Activated CD8-positive, alpha-beta memory T cell treated with anti-CD3 and anti-CD28 coated beads for 24 hours (primary cell): ENCODE data around the gene SH3BP2.

Source experiments
- DNase-seq: peaks from one replicate; pipeline ENCODE4 v3.0.0-alpha.2; 2020

The SH3BP2 gene

DNA sequence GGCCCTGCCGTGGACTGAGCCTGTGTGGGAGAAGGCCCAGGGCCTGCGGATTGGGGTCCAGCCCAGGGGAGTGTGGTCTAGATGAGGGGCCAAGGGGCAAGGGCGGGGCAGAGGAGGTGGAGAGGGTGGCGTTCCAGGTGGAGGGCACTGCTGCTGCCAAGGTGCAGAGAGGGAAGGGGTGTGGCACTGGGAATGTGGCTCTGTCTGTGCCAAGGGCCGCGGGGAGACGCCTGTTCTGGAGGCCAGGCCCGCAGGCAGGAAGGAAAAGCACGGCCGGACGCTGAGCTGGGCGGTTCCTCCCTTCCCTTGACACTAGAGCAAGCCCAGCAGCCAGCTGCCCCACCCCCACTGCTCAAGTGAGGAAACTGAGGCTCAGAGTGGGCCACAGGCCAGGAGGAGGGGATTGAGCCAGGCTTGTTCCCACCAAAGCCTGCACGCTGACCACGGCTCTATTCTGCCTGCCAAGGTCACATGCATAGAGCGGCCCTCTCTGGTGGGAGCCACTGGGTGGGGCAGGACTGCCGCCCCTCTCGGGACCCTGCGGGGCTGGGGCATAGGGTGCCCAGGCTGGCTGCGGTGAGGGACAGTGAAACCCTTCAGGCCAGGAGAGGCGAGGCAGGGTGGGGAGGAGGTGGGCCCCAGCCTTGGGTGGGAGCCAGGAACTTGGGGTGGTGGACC lies 13.0 kb downstream of the SH3BP2 start:
- no peak for DNase-seq

DNA sequence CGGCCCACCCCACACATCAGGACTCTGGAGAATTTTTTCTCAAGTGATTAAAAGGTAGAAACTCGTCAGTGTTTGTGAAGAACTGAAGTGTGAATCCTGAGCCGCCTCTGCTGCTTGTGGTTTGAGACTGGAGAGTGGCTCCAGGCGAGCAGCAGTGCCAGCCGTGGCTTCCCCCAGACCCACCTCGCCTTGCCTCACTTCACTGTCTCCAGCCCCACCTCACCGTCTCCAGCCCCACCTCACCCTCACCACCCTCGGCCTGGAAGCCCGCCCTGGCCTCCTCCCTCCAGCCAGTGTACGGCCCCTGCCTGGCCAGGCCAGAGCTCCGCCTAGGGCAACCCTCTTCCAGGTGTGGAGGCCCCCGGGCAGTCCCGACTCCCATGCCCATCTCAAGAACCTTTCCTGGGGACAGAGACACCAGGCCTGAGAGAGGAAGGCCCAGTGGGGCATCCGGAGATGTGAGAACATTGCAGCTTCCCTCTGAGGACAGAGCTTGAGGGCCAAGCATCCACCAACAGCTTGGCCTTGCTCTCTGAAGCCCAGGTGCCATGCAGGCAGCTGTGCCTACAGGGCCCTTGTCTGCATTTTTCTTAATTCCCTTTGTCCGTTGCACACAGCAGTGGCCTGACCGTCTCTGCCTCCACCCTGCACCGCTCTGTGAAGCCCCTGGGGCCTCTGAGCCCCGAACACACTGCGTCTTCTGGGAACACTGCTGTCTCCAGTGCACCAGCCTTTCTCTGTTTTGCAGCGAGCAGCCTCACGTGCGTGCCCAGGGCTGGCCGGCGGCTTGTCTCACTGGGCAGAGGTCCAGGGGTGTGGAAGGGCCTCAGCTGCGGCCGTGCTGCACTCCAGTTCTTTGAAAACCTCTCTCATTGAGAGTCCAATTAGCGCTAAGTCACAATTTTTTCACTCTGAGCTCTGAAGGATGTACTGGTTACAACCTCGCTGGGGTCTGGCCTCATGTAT lies 13.8 kb downstream of the SH3BP2 start:
- no peak for DNase-seq

DNA sequence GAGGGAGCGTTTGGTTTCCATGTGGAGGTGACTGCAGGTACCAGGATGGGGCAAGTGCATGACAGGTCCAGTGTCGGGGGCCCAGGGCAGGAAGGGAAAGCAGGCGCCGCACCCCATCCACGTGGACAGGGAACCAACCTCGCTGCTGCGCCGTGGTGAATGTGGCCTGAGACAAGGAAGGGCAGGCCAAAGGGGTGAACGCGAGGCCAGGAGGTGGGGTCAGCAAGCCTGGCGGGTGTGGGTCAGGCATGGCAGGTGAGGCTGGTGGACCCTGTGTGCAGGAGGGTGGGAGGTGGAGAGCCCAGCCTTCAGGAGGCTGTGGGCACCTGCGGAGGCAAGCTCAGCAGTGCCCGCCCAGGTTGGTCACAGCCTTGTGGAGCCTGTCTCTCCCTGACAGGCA lies 14.7 kb downstream of the SH3BP2 start:
- DNase-seq: no peak

DNA sequence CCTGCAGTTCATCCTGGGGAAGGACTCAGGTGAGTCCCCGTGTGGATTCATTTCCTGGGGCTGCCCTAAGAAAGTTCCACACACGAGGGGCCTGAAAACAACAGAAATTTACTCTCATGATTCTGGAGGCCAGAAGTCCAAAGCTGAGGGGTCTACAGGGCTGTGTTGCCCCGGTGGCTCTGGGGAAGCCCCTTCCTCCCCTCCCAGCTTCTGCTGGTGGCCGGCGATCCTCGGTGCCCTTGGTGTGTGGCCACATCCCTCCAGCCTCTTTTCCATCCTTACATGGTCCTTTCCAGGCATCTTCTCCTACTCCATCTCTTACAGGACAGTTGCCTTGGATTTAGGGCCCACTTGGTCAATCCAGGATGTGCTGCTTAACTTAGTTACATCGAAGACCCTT lies 15.1 kb downstream of the SH3BP2 start:
- DNase-seq: no peak

DNA sequence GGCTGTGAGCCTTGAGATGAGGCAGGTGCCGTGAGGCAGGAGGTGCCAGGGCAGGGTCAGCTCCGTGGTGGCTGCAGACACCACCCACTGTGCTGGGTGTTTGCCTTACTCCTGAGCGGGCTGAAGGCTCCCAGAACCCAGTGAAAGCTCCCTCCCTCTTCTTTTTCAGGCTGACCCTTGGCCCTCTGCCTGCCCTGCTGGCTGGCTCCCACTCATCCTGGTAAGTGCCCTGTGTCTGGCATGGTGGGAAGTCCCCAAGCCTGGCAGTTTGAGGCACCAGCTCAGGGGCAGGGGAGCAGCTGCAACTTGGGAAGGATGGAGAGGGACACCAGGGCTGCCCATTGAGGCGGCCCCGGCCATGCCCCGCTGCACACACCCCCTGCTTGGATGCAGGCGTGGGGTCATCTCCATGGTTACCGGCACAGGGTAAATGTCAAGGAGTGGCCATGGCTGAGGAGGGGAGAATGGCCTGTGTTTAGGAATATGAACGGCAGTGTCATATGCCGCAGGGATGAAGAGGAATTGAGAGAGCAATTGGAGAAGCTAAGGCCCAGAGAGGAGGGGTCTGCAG lies 16.8 kb downstream of the SH3BP2 start:
- no peak for DNase-seq

DNA sequence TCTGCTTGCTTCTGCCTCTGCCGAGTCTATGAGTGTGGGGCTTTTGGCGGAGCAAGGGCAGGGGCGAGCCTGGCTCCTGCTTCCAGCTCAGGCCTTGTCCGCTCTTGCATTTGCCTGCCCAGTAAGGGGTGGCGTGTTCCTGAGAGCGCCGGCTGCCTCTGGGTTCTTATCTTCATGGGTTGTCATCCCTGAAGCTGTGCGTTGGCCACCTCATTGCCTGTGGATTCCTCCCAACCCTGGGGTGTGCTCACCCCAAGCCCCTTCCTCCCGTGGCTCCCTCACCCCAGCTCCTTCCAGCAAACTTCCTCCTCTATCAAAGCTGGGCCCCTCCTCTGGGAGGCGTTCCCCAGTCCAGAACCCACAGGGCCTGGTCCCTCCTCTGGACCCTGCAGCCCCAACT lies 17.5 kb downstream of the SH3BP2 start:
- no peak for DNase-seq

DNA sequence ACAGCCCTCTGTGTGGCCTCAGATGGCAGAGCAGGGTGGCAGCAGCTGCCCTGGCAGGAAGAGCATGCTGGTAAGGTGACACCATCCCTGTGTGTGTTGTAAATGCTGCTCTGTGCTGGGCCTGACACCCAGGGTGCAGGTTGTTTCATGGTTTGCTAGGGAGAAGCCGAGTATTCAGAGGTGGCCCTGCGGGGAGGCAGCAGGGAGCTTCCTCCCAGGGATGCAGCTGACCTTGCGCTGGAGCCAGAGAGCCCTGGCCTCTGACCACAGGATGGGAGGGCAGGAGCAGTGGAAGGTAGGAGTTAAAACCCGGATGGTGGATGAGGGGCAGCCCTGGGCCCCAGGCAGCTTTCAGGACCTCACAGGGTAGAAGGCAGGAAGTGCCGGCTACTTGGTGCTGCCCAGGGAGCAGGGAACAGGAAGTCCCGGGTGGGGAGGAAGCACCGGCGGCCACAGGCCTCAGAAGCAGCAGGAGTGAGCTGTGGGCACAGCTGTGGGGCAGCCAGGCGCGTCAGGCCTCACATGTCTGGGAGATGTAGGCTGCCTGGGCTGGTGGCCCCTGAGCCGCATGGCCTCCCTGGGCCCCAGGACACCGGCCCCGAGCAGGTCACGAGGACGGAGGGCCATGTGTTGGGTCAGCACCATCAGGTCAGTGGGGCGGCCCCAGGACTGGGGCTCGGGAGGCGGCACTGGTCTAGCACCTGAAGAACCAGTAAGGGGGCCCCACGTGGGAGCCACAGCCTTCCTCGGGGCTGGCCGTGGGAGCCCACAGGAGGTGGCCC lies 19.1 kb downstream of the SH3BP2 start:
- DNase-seq: peak; percentile 85

DNA sequence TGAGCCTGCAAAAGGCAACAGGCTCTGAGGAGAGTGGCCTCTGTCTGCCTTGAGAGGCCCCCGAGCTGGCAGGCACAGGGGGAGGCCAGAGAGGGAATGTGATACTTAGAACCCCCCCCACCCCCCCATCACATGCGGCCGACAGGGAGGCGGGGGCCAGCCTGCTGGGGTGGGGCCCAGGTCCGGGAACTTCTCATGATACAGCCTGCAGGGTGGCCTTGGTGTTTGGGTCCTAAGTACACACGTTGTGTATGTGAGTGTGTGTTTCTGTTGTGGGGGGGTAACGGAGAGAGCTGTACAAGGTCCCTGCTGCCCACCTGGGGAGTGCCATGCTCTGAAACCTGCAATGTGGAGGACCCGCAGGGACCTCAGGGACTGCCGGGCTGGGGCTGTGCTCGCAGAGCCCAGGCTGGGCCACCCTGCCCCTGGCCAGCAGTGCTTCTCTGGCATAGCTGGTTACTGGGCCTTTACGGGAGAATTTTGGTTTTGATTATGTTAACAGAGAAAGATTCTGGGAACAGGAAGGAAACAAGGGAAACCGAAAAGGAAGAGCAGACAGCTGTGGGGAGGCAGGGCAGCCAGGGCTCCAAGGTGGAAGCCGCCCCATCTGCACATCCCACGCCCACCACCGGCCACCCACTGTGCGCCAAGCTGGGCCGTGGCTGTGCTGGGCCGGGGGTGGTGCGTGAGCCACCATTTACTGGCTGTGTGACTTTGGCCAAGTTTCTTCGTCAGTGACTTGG lies 19.9 kb downstream of the SH3BP2 start:
- peak; percentile 79 for DNase-seq

DNA sequence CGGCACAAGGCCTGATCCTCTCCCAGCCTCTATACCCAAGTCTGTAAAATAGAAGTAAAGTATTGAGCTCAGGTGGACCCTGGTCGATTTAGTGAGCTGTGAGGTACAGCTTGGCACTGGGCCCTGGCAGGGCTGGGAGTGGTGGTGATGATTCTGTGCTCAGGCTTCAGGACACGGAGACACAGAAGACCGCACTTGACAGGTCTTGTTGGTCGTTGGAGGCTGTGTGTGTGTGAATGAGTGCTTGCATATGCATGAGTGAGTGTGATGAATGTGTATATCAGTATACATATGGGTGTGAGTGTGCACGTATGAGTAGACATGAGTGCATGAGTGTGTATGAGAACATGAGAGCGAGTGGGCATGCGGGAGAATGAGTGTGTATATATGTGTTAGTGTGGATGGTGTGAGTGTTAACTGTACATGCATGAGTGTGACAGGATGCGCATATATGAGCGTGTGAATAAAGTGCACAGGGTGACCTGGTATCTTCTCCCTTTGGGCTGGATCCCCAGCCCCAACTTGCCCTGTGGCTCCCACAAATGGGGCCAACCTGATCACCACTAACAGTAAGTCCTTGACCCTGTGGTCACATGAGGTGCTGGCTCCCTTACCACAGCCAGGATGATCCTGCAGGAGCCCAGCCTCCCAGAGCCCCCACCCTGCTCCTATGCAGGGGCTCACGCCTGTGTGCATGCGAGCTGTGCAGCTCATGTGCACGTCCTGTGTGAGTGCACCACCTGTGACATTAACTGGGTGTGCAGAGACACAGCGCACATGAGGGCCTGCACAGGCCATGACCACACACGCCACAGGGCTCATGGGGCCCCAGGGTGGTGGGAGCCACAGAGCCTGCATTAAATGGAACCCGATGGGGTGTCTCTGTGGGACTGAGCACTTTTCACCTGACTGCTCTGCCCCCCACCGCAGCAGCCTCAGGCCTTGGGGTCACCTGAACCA lies 20.8 kb downstream of the SH3BP2 start:
- DNase-seq: no peak

DNA sequence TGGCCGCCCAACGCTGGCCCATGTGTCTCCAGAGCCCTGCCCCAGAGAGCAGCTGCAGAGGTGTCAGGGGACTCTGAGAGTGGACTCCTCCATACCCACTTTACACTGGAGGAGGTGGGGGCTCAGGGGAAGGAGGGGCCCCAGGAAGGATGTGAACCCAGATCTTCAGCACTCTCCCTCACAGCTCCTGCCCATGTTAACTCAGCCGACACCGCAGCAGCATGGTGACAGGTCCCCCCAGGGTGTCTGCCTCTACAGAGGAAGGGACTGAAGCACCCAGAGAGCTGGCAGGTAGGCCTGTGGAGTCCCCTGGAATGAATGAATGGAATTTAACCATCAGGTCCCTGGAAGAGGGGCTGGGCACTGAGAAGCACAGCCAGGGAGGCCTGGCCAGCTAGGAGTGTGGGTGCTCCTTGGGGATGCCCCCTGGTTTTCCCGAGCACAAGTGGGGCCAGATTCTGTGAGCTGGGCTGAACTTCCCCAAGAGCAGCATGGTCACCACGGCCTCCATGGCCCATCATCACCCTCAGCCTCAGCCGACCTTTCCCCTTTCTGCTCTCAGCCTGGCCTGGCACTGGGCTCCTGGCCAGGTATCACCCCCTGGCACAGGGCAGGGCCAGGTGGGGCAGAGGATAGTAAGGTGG lies 21.9 kb downstream of the SH3BP2 start:
- DNase-seq: no peak

DNA sequence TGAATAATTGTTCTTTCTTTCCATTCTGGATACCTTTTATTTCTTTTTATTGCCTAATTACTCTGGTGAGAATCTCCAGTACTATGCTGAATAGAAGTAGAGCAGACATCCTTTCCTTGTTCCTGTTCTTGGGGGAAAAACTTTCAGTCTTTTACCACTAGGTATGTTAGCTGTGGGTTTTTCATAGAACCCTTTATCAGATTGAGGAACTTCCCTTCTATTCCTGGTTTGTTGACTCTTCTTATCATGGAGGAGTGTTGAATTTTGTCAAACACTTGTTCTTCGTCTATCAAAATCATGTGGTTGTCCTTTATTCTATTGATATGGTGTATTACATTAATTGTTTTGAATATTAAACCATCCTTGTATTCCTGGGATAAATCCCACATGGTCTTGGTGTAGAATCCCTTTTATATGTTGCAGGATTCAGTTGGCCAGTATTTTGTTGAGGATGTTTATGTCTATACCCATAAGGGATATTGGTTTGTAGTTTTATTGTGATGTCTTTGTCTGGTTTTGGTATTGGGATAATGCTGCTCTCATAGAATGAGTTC lies 23.6 kb downstream of the SH3BP2 start:
- no peak for DNase-seq

DNA sequence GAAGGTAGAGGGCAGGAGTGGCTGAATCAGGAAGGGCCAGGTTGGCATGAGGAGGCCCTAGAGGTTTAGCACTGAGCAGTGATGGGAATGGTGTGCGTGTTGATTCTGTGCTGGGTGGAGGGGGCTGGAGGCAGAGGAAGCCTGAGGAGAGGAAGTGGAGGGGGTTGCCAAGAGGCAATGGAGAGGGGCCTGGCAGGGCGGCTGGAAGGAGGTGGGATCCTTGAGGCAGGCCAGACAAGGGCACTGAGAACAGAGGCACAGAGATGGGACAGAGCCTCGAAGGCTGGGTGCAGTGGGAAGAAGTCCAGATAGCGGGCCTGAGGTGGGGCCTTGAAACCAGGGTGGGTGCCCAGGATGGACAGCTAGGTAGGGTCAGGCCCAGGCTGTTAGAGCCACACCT lies 24.3 kb downstream of the SH3BP2 start:
- no peak for DNase-seq

DNA sequence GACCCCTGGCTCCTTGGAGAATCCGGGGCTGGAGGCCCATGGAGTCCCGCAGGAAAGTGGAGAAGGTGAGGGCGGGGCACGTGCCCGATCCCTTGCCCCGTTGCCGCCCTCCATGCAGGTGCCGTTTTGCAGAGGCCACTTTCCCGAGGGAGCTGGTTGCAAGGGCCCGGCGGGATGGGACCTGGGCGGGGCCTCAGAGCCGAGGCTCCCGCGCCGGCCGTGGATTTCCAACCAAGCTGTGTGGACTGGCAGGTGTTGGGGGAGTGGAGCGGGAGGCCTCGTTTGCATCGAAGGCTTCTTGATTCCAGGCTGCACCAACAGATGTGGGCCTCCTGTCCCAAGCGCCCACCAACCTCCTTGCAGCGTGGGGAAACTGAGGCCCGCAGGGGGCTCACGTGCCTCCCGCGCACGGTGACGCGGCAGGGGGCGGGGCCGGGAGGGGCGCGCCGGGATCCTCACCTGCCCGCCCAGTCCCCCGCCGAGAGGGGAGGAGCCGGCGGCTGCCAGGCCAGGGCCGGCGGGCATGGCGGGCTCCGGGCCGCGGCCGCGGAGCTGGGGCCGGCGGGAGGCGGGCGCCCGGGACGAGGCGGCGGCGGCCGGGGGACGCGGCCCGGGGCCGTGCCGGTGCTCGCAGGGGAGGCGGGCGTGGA lies 24.9 kb downstream of the SH3BP2 start:
- DNase-seq: no peak

DNA sequence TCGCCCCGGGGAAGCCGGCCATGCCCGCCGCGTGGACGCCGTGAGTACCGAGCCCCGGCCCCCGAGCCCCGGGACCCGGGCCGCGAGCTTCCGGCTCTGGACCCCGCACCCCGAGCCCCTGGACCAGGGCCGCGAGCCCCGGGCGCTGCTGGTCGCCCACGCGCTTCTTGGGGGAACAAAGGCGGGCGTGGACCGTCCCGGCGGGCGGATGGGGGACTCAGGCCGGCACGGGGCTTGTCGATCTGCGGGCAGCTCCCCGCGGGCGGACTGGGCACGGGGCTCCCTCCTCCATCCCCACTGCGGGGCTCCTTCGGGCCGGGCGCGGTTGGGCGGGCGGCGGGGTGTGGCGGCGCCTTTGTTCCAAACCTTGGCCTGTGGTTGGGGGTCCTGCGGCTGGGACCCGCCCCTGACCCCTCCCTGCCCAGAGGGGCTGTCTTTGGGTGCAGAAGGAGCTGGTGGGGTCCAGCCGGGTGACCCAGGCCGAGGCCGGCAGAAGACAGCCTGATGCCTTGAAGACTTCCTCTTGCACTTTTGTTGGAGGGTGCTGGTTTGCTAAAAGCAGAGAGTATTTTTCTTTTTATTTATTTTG lies 25.6 kb downstream of the SH3BP2 start:
- DNase-seq: no peak

DNA sequence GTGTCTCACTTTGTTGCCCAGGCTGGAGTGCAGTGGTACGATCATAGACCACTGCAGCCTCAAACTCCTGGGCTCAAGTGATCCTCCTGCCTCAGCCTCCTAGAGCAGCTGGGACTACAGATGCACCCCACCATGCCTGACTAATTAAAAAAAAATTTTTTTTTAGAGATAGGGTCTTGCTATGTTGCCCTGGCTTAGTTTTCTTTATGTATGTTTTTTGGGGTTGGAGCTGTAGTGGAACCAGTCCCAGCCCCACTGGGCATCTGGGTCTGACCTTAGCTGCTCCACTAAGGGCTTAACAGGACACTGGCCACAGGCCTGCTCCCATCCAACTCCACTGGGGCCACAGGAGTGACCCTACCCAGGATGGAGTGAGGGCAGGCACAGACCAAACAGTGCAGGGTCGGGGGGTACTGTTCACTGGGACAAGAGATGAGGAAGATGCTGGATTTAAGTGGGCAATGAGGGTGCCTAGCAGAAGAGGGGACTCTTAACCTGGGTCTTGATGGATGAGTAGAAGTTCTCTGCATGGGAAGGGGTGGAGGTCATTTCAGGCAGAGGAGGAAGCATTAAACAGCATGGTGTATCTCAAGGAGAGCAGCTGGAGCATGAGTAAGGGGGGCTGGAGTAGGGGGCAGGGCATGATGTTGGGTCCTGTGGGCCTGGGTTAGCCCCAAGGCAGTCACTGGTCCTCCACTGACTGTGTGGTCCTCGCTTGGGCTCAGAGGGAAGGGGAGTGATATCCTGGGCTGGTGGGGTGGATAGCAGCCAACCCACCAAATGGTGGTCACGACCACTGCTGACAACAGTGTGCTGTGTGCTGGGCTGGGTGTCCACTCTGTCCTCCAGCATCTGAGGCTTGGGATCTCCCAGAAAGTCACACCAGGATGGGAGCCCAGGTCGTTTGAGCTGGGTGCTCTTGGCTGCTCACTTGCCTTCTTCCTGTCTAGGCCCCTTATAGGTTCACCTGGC lies 26.6 kb downstream of the SH3BP2 start:
- DNase-seq: no peak

DNA sequence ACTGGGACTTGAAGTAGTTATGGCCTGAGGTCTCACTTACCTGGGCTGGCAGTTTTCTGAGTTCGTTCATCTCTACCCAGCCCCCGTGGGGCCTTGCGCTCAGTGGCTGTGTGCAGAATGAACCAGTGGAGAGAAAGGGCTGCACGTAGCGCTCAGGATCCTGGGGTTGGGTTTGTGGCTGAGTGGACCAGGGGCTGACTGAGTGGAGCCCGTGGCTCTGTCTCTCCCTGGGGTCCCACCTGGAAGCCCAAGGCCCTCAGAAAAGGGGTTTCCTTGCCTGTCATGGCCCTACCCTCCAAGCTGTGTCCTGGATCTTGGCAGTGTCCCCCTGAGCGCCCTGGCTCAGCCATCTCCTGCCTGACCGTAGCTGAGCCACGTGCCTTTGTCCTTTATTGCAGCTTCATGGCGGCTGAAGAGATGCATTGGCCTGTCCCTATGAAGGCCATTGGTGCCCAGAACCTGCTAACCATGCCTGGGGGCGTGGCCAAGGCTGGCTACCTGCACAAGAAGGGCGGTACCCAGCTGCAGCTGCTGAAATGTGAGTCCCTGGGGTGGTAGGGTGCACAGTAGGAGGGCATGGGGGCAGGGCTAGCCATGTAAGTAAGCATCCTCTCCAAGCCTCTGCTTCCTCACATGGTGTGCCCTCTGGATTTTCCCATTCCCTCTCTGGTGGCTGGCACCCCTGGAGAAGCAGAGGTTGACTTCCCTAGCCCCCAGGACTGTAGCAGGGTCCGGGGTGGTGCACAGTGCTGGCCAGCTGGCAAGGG lies 27.5 kb downstream of the SH3BP2 start:
- DNase-seq: no peak
